ENCODE data around the gene SDR42E2. TPM values are rescaled to one million over a fixed set of nuclear protein-coding genes. Genes with fewer than 3 reads are reported as not detected.

SDR42E2 gene
- total RNA-seq, 4 donors from 2014 or later: not detected

GRCh38 chr16:22210285-22210684 lies 48.0 kb downstream of the SDR42E2 start:
- H3K9me3 ChIP-seq: no peaks in the 10 kb centered on the region
- peaks cover 0 to 26% (median 14%) of the 10 kb centered on the region in 4 donors for H3K36me3 ChIP-seq
- TF ChIP-seq EP300 (IDR thresholded peaks at IDR 0.05): no peak
- TF ChIP-seq POLR2A (IDR thresholded peaks at IDR 0.05; ENCODE audit: low read depth): no peak
- TF ChIP-seq POLR2AphosphoS5 (IDR thresholded peaks at IDR 0.05): no peak
- TF ChIP-seq CTCF (IDR thresholded peaks at IDR 0.05): no peak
- no peaks in the 10 kb centered on the region for H3K27me3 ChIP-seq
- 98% methylated on average over 6 of the region's 6 CpGs for WGBS
- peak overlapping the region in 1 of 4 donors; percentile 1 for H3K27ac ChIP-seq (replicated peaks in 1 of 4)
- no peak for DNase-seq (ENCODE audit: extremely low spot score)
- no peak overlapping the region for H3K4me3 ChIP-seq
- intact Hi-C loops (cut with DNase I): no loop called here
- H3K4me1 ChIP-seq: peaks cover 26 to 80% (median 74%) of the 10 kb centered on the region in 4 donors

- intact Hi-C loops (cut with DNase I): no loop called here
- WGBS: 90% methylated on average over 2 of the region's 2 CpGs
- Histone ChIP-seq H3K27ac (replicated peaks in 1 of 4) (peak overlapping the region in 1 of 4 donors; percentile 1), H3K36me3 (peaks cover 0 to 32% (median 15%) of the 10 kb centered on the region in 4 donors), H3K27me3 (no peaks in the 10 kb centered on the region), H3K4me3 (no peak overlapping the region), H3K9me3 (no peaks in the 10 kb centered on the region), H3K4me1 (peaks cover 22 to 74% (median 69%) of the 10 kb centered on the region in 4 donors)
- TF ChIP-seq POLR2AphosphoS5 (IDR thresholded peaks at IDR 0.05) (no peak), POLR2A (IDR thresholded peaks at IDR 0.05; ENCODE audit: low read depth) (no peak), CTCF (IDR thresholded peaks at IDR 0.05) (no peak), EP300 (IDR thresholded peaks at IDR 0.05) (no peak)
- DNase-seq (ENCODE audit: extremely low spot score): no peak
Measured at GRCh38 chr16:22210854-22211253, 48.5 kb downstream of the SDR42E2 start.

GRCh38 chr16:22213236-22213635 lies 50.9 kb downstream of the SDR42E2 start:
- no peaks in the 10 kb centered on the region for H3K9me3 ChIP-seq
- H3K27ac ChIP-seq (replicated peaks in 1 of 4): no peak overlapping the region
- H3K4me1 ChIP-seq: peaks cover 19 to 67% (median 60%) of the 10 kb centered on the region in 4 donors
- H3K4me3 ChIP-seq: no peak overlapping the region
- no peak for DNase-seq (ENCODE audit: extremely low spot score)
- H3K27me3 ChIP-seq: no peaks in the 10 kb centered on the region
- TF ChIP-seq POLR2AphosphoS5 (IDR thresholded peaks at IDR 0.05) (no peak), CTCF (IDR thresholded peaks at IDR 0.05) (no peak), POLR2A (IDR thresholded peaks at IDR 0.05; ENCODE audit: low read depth) (no peak), EP300 (IDR thresholded peaks at IDR 0.05) (no peak)
- WGBS: 64% methylated on average over 4 of the region's 4 CpGs
- intact Hi-C loops (cut with DNase I): no loop called here
- peaks cover 0 to 34% (median 15%) of the 10 kb centered on the region in 4 donors for H3K36me3 ChIP-seq

GRCh38 chr16:22213801-22214200 lies 51.5 kb downstream of the SDR42E2 start:
- H3K4me1 ChIP-seq: peaks cover 19 to 67% (median 60%) of the 10 kb centered on the region in 4 donors
- H3K27me3 ChIP-seq: no peaks in the 10 kb centered on the region
- no peak for TF ChIP-seq CTCF (IDR thresholded peaks at IDR 0.05)
- H3K36me3 ChIP-seq: peaks cover 0 to 34% (median 15%) of the 10 kb centered on the region in 4 donors
- no peak overlapping the region for H3K27ac ChIP-seq (replicated peaks in 1 of 4)
- no peak overlapping the region for H3K4me3 ChIP-seq
- 96% methylated on average over 3 of the region's 3 CpGs for WGBS
- H3K9me3 ChIP-seq: no peaks in the 10 kb centered on the region
- intact Hi-C loops (cut with DNase I): no loop called here
- no peak for DNase-seq (ENCODE audit: extremely low spot score)

- Histone ChIP-seq H3K4me3 (no peak overlapping the region), H3K36me3 (peaks cover 0 to 34% (median 15%) of the 10 kb centered on the region in 4 donors), H3K27ac (replicated peaks in 1 of 4) (no peak overlapping the region), H3K27me3 (no peaks in the 10 kb centered on the region), H3K9me3 (no peaks in the 10 kb centered on the region), H3K4me1 (peaks cover 24 to 67% (median 54%) of the 10 kb centered on the region in 4 donors)
- TF ChIP-seq POLR2AphosphoS5 (IDR thresholded peaks at IDR 0.05) (no peak), EP300 (IDR thresholded peaks at IDR 0.05) (no peak), CTCF (IDR thresholded peaks at IDR 0.05) (no peak), POLR2A (IDR thresholded peaks at IDR 0.05; ENCODE audit: low read depth) (no peak)
- WGBS: 50% methylated on average over 2 of the region's 2 CpGs
- intact Hi-C loops (cut with DNase I): no loop called here
- no peak for DNase-seq (ENCODE audit: extremely low spot score)
Measured at GRCh38 chr16:22214402-22214801, 52.1 kb downstream of the SDR42E2 start.

All from esophagus muscularis mucosa (tissue), 4 donors.